ENCODE measurements around the gene INSYN2B. TPM values are rescaled to one million over a fixed set of nuclear protein-coding genes. Genes with fewer than 3 reads are reported as not detected.

The INSYN2B gene
- total RNA-seq, 1 donor from 2014 or later: 0.12 TPM

- no peak for DNase-seq (ENCODE audit: low spot score, unreplicated experiment)
- Mint-ChIP-seq H3K36me3 (ENCODE audit: insufficient read depth) (no peaks in the 10 kb centered on the region), H3K4me3 (ENCODE audit: low read depth) (no peak overlapping the region), H3K4me1 (ENCODE audit: low read depth) (peaks cover 3% of the 10 kb centered on the region), H3K9me3 (ENCODE audit: low read depth) (no peaks in the 10 kb centered on the region), H3K27ac (no peak overlapping the region), H3K27me3 (peaks cover 21% of the 10 kb centered on the region)
- no peak for TF ChIP-seq CTCF (IDR thresholded peaks at IDR 0.05; ENCODE audit: unreplicated experiment)
Observed at GRCh38 chr5:170012622-170013021, 32.3 kb upstream of the INSYN2B start.

GRCh38 chr5:170011751-170012150 lies 31.5 kb upstream of the INSYN2B start:
- Mint-ChIP-seq H3K27me3 (peaks cover 21% of the 10 kb centered on the region), H3K9me3 (ENCODE audit: low read depth) (no peaks in the 10 kb centered on the region), H3K4me3 (ENCODE audit: low read depth) (no peak overlapping the region), H3K36me3 (ENCODE audit: insufficient read depth) (no peaks in the 10 kb centered on the region), H3K4me1 (ENCODE audit: low read depth) (peaks cover 3% of the 10 kb centered on the region), H3K27ac (no peak overlapping the region)
- TF ChIP-seq CTCF (IDR thresholded peaks at IDR 0.05; ENCODE audit: unreplicated experiment): no peak
- DNase-seq (ENCODE audit: low spot score, unreplicated experiment): no peak

GRCh38 chr5:170010595-170010994 lies 30.3 kb upstream of the INSYN2B start:
- Mint-ChIP-seq H3K36me3 (ENCODE audit: insufficient read depth) (no peaks in the 10 kb centered on the region), H3K4me3 (ENCODE audit: low read depth) (no peak overlapping the region), H3K4me1 (ENCODE audit: low read depth) (peaks cover 5% of the 10 kb centered on the region), H3K27me3 (peaks cover 18% of the 10 kb centered on the region), H3K27ac (no peak overlapping the region), H3K9me3 (ENCODE audit: low read depth) (no peaks in the 10 kb centered on the region)
- TF ChIP-seq CTCF (IDR thresholded peaks at IDR 0.05; ENCODE audit: unreplicated experiment): no peak
- DNase-seq (ENCODE audit: low spot score, unreplicated experiment): no peak

DNA sequence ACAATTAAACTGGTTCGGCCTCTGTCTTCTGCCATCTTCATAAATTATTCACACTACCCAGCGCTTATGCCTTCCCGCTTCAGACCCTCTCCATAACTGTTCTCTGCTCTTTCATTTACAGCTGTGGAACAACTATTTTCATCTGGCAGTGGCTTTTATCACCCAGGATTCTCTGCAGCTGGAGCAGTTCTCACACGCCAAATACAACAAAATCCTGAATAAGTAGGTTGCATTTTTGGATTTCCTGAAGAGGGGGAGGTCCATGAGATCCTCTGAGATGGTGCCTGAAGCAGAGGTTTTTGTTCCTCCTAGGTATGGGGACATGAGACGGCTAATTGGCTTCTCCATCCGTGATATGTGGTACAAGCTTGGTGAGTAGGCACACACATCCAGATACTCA lies 28.1 kb upstream of the INSYN2B start:
- Mint-ChIP-seq H3K9me3 (ENCODE audit: low read depth) (no peaks in the 10 kb centered on the region), H3K27me3 (peaks cover 18% of the 10 kb centered on the region), H3K4me3 (ENCODE audit: low read depth) (no peak overlapping the region), H3K4me1 (ENCODE audit: low read depth) (peaks cover 1% of the 10 kb centered on the region), H3K36me3 (ENCODE audit: insufficient read depth) (no peaks in the 10 kb centered on the region), H3K27ac (no peak overlapping the region)
- no peak for DNase-seq (ENCODE audit: low spot score, unreplicated experiment)
- no peak for TF ChIP-seq CTCF (IDR thresholded peaks at IDR 0.05; ENCODE audit: unreplicated experiment)

DNA sequence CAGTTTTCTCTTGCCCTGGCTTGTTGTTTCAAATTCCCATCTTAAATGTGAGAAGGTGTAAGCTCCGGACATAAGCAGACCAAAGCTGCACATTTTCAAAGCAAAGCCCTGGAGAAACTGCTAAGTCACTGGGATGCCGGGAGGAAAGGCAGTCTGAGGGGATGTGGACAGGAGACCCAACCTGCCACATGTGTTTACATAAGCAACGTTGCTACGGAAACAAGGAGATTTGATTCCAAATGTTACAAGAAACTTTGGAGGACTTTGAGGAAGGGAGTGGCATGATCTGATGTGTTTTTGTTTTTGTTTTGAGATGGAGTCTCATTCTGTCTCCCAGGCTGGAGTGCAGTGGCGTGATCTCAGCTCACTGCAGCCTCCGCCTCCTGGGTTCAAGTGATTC lies 25.7 kb upstream of the INSYN2B start:
- Mint-ChIP-seq H3K9me3 (ENCODE audit: low read depth) (no peaks in the 10 kb centered on the region), H3K27ac (no peak overlapping the region), H3K4me3 (ENCODE audit: low read depth) (no peak overlapping the region), H3K27me3 (peaks cover 9% of the 10 kb centered on the region), H3K4me1 (ENCODE audit: low read depth) (peaks cover 1% of the 10 kb centered on the region), H3K36me3 (ENCODE audit: insufficient read depth) (no peaks in the 10 kb centered on the region)
- no peak for DNase-seq (ENCODE audit: low spot score, unreplicated experiment)
- no peak for TF ChIP-seq CTCF (IDR thresholded peaks at IDR 0.05; ENCODE audit: unreplicated experiment)

Measured in progenitor cell of endocrine pancreas (in vitro differentiated cells).